Stimulated activated CD4-positive, alpha-beta T cell treated with anti-CD3 and anti-CD28 coated beads, Interleukin-15, amount 100 ng/mL, for 1 hour (primary cell): Measurements from ENCODE around the gene UBP1.
"Not testable (repeated sequence)": the region's sequence is repeated elsewhere in the genome, so short reads cannot be mapped to it uniquely, and the experiment has no call there.

Source experiments
- DNase-seq, 2 donors: peaks; one replicate each; pipeline ENCODE4 v3.0.0-alpha.2; 2020; ENCODE audit warnings: low read depth in 1 of 2, low spot score in 1 of 2

Gene UBP1

DNA sequence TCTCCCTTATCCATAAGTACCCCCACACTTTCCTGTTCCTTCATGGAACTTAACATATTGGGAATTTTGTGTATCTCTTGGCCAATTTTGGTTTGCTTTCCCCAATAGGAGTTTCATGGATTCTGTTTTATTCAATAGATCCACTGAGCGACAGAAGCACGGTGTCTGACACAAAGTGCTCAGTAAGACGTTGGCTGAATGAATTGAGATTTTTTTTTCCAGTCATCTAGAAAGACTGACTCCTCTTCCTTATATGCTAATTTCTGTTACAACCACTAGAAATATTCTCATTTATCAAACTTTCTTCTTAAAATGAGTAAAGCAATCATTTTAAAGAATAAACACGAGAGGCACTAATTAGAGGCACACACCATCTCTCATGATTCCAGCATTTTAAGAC lies 48.1 kb downstream of the UBP1 start:
- no peak for DNase-seq

DNA sequence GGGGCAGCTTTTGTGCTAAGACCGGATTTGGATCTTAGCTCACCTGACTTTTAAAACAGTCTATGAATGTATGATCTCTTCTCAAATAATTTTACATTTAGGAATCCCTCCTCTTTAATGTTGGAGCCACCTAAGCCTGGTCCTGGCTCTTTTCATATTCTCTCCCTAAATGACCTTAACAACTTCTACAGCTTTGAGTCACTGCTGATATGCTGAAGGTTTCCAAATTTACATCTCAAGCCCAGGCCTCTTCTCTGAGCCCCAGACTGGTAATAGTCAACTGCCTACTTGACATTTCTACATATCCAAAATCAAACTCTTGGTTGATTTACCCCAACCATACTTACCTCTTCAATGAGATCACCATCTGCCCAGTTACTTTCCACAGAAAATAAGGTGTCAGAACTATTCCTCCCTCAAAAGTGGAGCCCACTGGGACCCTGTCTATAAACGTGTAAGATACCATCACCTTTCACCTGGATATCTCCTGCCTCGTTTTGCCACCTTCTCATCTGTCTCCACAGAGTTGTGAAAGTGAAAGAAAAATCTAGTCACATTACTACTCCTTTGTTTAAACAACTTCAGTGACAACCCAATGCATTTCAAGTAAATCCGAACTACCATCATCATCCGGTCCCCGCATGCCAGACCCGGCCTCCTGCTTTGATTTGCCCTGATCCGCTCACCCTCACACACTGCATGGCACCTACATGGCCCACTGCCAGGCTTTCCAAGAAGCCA lies 48.8 kb downstream of the UBP1 start:
- no peak for DNase-seq

DNA sequence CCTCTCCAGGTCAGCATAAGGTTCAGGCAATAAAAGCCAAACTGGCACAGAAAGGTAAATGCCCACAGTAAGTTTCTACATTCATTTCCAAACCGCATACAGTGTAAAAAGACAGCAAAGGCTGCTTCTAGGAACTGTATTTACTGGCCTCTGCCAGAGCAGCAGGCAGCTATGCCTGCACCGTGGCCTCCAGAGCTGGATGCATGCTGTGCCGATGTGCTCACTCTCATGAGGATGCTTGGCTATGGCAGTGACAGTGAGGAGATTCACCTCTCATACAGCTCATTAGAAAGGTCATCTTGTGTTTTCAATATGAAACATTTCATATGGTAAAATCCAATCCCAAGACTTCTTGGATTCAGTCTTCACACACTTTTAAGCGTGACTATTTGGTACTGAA lies 50.3 kb downstream of the UBP1 start:
- no peak for DNase-seq

DNA sequence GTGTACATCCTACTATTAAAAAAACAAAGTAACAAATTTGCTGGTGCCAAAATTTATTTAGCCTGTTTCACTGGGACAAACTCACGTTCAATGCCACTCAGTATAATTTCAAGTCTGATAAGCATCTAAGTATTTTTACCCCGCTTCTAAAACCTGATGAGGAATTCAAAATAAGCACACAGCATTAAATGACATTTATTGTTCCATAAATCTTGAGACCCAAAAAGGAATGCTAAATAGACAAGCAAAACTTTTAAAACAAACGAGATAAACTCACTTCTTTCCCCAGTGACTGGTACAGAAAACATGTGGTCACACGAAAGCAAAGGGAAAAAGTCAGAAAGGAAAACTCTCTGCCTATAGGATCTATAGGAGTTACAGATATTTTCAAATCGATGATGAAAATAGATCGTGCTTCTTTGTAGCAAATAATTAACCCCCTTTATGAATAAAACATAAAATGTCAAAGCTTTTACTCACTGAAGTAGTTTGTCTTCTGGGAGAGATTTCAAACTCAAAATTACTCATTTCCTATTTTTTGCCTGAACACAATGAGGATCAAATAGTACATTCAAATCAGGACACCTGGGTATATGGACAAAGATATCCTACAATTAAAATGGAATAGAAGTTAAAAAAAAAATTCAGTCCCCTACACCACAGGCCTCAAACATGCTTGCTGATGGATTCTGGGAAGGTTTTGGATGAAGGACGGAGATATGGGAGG lies 51.7 kb downstream of the UBP1 start:
- DNase-seq: no peak

DNA sequence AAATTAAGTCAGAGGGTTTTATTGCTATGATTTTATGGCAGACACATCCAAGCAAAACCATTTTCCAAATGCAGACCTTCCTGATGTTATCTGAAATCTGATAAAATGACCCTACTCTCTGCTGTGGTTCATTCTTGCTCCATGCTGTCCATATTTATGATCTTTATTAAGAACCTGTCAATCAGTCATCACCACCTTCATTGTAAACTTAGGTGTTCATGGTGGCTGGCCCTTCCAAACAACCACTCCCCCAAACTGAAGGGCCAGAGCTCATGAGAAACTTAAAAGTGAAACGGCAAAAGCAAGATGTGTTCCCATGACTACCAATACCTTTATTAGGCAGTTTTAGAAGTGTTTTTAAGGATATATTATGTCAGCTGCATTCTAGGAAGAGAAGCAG lies 53.6 kb downstream of the UBP1 start:
- no peak for DNase-seq

DNA sequence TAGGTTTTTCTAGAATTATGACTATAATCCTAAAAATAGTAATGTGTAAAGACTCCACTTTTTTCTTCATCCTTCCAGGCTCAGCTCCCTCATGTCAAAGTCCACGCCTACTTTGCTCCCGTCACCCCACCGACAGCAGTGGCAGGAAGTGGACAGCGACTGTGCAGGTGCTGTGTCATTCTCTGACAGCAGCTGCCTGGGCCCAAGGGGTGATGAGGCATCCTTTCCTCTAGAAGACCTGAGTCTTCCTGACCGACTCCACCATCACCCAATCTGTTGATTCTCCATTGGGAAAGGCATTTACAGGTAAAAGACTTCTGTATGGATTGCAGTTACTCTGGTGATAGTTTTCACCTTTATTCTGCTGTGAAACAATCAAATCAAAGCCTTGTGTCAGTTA lies 54.8 kb downstream of the UBP1 start:
- peak in 1 of 2 donors; percentile 5 for DNase-seq

DNA sequence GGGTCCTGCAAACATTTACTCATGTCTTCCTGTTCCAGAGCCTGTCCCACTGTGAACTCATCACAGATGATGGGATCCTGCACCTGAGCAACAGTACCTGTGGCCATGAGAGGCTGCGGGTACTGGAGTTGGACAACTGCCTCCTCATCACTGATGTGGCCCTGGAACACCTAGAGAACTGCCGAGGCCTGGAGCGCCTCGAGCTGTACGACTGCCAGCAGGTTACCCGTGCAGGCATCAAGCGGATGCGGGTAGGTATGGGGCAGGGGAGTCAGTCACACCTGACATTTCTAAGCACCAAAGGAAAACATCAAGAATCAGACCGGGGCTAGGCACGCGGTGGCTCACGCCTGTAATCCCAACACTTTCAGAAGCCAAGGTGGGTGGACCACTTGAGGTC lies 56.3 kb downstream of the UBP1 start:
- no peak for DNase-seq

DNA sequence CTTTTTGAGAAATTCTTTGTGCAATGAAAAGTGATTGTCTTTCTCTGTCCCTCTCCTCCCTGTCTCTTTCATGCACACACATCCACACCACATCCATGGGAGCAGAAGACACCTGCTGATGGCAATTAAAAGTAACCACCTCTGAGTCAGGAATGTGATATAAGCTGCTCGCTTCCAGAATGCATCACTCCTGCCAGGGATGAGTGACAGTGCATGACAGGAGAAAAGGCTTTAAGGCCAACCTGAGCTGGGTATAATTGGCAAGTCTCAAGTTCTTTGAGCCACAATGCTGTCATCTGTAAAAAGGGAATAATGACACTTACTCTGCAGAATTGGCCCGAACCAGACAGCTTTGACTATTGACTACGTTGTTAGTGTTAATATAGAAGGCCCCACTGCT lies 59.6 kb downstream of the UBP1 start:
- DNase-seq: no peak

DNA sequence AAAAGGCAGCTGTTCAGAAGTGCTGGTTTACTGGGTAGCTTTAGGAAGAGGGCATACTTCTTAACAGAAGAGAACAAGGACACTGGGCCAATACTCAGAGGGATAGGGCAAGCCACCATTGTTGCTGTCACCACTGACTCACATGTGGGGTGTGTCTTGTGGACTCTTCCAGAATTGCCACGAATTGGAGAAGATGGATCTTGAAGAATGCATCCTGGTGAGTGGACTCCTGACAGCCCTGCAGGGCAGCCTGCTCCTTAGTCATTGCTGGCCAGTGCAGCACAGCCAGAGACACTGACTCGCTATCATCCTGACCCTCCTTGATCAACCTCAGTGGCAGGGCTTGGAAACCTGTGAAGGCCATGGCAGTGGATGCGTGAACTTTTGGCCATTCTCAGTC lies 62.3 kb downstream of the UBP1 start:
- DNase-seq: no peak

DNA sequence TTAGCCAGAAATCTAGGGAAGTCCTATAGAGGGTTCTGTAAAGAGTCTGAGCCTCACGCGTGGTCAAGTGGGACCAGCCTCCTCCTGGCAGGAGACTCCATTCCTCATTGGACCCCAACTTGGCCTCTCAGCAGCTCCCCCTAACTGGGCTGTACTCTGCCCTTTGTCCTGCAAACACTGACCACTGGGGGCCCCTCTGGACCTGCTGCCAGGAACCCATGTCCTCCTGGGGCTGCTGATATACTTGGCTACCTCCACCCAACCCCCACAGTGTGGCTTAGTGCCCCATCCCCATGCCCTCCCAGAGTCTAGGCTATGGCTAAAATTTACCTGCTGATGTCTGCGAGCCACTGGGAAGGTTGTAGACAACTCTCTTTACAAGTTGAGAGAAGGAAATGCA lies 62.7 kb downstream of the UBP1 start:
- DNase-seq: no peak

DNA sequence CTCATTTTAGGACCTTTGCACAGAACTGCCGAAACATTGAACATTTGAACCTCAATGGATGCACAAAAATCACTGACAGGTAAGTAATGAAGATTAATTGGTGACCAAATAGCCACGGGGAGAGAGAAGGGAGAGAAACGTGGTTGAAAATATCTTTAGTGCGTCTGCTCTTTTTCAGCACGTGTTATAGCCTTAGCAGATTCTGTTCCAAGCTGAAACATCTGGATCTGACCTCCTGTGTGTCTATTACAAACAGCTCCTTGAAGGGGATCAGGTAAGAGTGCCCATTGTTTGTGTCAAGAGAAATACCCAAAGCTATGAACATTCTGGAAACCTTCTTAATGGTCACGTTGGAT lies 67.1 kb downstream of the UBP1 start:
- no peak for DNase-seq

DNA sequence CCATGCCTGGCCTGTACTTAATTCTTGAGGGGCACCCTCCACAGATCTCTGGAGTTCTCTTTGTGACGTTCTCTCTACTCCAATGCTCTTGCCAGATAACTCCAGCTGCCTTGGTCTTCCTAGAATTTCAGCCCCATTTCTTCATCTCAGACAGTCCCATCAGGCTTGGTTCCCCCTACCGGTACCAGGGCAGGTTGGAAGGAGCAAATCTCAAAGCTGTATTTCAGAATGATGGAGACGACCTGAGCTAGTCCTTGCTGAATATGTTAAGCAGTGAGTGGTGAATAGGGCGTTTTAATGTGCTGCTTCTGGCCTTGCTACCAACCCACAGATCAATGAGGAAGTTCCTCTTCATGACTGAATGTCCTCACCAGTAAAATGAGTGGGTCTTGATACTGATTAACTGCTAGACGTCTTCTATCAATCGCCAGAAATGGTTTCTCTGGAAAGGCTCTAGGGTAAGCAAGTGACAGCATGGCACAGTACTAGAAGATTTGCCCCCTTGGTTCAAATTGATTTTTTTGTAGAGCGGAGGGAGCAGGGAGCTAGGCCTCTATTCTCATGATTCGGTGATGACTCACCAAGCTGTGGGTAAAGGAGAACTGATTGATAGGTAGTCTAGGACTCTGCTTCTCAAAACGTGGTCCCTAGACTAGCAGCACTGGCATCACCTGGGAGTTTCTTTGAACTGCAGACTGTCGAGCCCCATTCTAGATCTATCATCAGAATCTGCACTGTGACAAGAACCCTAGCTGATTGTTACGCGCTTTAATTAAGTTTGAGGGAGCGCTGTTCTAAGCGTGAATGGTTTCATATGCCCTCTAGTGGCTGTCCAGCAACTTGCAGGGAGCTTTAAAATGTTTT lies 67.8 kb downstream of the UBP1 start:
- no peak for DNase-seq

DNA sequence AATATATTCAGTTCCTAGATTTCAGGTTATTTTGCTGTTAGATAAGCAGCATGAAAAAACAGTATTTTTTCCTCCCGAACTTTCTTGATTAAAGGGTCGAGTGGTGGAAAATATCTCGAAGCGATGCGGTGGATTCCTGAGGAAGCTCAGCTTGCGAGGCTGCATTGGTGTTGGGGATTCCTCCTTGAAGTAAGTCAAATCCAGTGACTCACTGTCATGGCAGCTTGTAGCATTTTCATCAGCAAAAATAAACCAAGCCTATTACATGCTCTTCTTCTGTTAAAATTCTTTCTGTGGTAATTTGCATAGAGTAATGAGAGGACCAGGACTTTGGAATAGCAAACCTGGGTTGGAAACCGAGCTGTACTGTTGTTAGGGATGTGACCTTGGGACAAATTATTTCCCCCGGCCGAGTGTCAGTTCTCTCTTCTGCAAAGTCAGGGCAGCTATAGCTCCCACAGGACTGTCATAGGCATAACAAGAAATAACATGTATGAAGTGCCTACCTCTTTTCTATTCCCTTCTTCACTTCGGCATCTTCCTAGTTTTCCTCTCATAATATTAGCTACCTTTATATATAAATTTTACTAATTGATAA lies 75.6 kb downstream of the UBP1 start:
- no peak for DNase-seq

DNA sequence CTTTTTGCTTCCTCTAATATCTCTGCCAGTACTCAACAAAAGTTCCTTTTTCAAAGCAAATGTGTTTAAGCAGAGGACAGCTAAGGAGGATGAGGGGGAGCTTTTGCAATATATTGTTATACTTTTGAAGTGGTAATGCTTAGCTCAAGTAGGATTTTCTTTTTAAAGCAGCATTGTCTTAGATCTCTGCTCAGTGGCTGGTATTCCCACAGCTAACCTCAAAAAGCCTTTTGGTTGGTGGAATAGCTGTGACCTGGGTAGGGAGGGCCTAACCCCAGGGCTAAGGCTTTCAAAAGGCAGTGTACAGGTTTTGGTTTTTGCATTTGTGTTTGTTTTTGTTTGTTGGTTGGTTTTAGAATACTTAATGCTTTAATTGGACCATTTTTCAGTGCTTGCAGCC lies 76.1 kb downstream of the UBP1 start:
- no peak for DNase-seq

DNA sequence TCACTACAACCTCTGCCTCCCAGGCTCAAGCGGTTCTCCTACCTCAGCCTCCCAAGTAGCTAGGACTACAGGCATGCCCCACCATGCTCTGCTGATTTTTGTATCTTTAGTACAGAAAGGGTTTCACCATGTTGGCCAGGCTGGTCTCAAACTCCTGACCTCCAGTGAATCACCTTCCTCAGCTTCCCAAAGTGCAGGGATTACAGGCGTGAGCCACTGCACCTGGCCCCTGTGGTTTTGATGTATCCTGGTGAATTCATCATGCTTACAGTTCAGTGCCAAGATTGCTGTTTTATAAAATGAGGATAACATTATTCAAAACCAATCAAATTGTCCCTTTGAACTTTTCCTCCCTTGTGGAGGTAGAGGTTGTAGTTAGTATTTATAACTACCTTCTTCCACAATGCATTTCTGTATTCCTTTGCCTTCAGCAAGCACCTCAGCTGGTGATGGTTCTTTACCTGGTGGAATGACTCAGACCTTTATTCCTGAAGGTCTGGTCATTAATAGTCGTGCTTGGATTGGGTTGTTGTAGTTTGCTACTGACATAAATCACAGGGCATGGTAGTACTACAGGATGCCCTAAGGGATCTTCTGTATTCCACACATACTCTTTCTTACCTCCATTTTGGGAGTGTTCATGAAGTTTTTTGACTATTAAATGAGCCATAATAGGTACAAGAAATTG lies 76.9 kb downstream of the UBP1 start:
- no peak for DNase-seq

DNA sequence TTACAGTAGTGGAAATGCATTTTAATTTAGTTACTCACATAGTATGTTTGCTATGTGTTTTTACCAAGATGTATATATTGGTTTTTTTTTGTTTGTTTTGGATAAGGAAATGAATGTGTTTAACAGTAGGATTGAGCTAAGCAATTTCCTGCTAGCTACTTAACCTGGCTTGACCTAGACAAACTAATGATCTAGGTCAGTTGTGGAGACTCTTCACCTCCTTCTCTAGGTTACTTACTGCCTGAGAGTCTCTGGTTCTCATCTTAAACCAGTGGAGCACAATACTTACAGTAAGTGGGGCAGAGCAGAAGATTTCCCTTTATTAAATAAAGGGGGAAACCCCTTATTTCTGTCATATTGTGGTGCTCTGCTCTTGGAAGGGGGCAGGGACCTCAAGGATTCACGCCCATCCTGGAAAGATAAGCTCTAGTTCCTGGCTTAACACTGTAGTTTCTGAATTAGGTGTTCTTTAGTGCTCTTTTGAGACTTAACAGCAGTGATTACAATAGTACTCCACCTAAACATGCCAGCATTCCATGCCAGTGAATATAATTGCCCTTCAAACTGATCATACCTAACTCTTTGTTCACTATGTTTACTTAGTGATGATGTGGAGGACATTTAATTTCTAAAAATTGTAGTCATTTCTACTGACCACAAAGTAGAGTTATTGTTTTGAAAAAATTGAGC lies 79.9 kb downstream of the UBP1 start:
- no peak for DNase-seq

DNA sequence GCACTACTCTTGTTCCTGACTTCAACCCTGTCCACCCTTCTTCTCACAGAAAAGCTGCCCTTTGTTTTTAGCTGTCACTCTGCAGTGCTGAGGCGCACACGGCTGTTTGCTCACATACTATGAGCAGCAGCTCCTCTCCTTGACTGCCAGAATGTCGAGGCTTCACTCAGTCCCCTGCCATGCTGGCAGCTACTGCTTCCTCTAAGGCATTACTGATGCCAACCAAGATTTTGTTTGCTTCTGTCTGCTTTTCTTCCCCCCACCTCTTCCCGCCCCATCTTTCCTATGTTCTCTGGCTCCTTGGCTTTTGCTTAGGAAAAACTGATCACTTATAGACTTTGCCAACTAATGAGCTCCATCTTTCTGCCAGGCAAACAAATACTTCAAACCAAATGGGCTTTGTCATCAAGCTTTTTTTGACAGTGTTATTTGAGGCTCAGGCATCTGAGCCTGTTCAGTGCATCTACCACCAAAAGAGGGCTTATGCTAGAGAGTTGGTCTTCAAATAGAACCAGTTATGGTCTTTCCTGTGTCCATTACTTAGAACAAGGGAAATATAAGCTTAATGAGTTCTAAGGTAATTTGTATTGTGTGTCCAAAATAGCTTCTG lies 81.9 kb downstream of the UBP1 start:
- DNase-seq: no peak

DNA sequence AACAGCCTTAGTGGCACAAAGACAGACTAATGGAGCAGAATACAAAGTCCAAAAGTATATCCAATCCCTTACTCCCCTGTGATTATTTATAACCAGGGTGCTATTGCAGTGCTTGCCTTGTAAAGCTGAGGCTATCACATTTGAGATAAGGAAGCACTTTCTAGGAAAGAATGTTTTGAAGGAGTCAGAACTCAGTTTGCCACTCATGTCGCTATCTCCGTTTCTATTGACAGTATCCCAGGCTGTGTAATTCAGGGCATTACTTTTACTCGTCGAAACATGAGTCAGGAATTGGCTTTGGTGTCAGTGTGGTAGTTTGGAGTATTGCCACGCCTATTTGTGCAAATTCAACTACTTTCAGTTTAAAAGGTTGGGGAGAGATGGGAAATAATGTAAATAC lies 84.6 kb downstream of the UBP1 start:
- no peak for DNase-seq

DNA sequence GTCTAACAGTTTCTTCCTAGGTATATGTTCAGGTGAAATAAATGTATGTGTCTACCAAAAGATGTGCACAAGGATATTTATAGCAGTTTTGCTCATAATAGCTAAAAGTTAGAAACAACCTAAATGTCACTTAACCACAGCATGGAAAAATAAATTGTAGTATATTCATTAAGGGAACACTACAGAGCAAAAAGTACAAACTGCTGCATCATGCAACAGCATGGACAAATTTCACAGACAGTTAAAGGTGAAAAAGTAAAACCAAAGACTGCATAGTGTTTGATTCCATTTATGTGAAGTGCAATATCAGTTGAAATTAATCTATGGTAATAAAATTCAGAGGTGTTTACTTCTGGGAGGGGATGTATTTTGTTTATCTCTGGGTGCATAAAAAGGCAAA lies 100.4 kb downstream of the UBP1 start:
- no peak for DNase-seq

DNA sequence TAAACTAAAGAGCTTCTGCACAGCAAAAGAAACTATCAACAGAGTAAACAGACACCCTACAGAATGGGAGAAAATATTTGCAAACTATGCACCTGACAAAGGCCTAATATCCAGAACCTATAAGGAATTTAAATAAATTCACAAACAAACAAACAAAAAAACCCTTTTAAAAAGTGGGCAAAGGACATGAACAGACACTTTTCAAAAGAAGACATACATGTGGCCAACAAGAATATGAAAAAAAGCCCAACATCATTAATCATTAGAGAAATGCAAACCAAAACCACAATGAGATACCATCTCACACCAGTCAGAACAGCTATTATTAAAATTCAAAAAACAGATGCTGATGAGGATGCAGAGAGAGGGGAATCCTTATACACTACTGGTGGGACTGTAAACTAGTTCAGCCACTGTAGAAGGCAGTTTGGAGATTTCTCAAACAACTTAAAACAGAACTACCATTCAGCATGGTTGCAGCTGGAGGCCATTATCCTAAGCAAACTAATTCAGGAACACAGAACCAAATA lies 101.2 kb downstream of the UBP1 start:
- DNase-seq: not testable (repeated sequence)
